Osteocyte (in vitro differentiated cells): ENCODE data around the gene NUTM2B. TPM values are rescaled to one million over a fixed set of nuclear protein-coding genes. Genes with fewer than 3 reads are reported as not detected.
"Not testable (repeated sequence)": the region's sequence is repeated elsewhere in the genome, so short reads cannot be mapped to it uniquely, and the experiment has no call there.

Experiments used
- DNase-seq: peaks from one replicate; pipeline ENCODE4 v3.0.0; 2021; ENCODE audit warnings: mixed read lengths; ENCODE audit not compliant: unreplicated experiment; ENCODE audit errors: extremely low spot score
- H3K27ac Mint-ChIP-seq: one replicate; pipeline ENCODE4 v1.8.0; 2021; ENCODE audit warnings: mild to moderate bottlenecking, mixed read lengths; ENCODE audit not compliant: unreplicated experiment
- H3K27me3 Mint-ChIP-seq: one replicate; pipeline ENCODE4 v1.8.0; 2021; ENCODE audit warnings: mixed read lengths; ENCODE audit not compliant: unreplicated experiment
- H3K36me3 Mint-ChIP-seq: one replicate; pipeline ENCODE4 v1.8.0; 2021; ENCODE audit warnings: mixed read lengths; ENCODE audit not compliant: unreplicated experiment
- H3K4me1 Mint-ChIP-seq: one replicate; pipeline ENCODE4 v1.8.0; 2021; ENCODE audit warnings: mixed read lengths; ENCODE audit not compliant: unreplicated experiment
- H3K4me3 Mint-ChIP-seq: one replicate; pipeline ENCODE4 v1.8.0; 2021; ENCODE audit warnings: mild to moderate bottlenecking, moderate library complexity, mixed read lengths; ENCODE audit not compliant: unreplicated experiment
- H3K9me3 Mint-ChIP-seq: one replicate; pipeline ENCODE4 v1.8.0; 2021; ENCODE audit warnings: mixed read lengths; ENCODE audit not compliant: unreplicated experiment
- CTCF ChIP-seq: fragments of 200-600 bp; sonication (generic); IDR thresholded peaks from 2 replicates; pipeline ENCODE4 v1.5.0; 2021; ENCODE audit warnings: antibody characterized with exemption, mild to moderate bottlenecking, moderate library complexity
- total RNA-seq: library from RNA; stranded (reverse); gene quantifications from 2 replicates; pipeline ENCODE4 v1.2.1, GENCODE V29; 2021

Gene NUTM2B
- total RNA-seq, 1 donor from 2014 or later, result 1.5 TPM

DNA sequence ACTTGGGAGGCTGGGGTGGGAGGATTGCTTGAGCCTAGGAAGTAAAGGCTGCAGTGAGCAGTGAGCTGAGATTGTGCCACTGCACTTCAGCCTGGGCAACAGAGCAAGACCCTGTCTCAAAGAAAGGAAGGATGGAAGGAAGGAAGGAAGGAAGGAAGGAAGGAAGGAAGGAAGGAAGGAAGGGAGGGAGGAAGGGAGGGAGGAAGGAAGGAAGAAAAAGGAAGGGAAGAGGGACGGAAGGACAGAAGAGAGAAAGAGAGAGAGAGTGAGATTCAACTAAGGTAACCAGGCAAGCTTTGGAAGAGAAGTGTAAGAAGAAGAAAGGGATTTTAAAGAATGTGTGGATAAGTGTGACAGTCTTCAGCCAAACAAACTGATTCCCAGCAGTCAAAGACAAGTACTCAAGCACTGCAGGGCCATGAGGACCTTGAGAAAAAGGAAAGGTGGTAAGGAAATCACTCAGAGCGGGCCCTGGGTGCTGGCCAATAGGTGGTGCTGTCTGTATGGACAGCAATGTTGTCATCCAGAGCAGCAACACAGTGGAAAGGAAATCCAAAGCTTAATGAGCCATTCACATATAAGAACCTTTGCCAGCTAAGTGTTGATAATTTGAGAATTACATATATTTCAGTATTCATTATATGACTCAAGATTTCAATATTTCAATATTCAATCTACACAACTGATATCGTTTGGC lies 55.4 kb downstream of the NUTM2B start:
- not testable (repeated sequence) for H3K4me1 Mint-ChIP-seq, H3K27ac Mint-ChIP-seq, H3K9me3 Mint-ChIP-seq, H3K27me3 Mint-ChIP-seq, DNase-seq, H3K36me3 Mint-ChIP-seq, H3K4me3 Mint-ChIP-seq
- TF ChIP-seq CTCF, result peak; percentile 13

Other genes starting within 250 kb of the NUTM2B start
- gene EIF5AL1, start 190.7 kb upstream of the NUTM2B start, total RNA-seq, result 0.10 TPM in 1 of 2 replicates, not detected in the other
- gene SFTPA2, start 142.8 kb upstream of the NUTM2B start, total RNA-seq, result not detected in 2 replicates
- gene SFTPA1, start 92.3 kb upstream of the NUTM2B start, total RNA-seq, result not detected in 2 replicates
- gene NUTM2E, start 123.5 kb downstream of the NUTM2B start, total RNA-seq, result 0.76 and 0.89 TPM in 2 replicates
- 0.35 and 0.60 TPM in 2 replicates for gene SFTPD, start 245.9 kb downstream of the NUTM2B start, total RNA-seq